GM18858 (cell line): ENCODE results near the gene ZNF292.
"Not testable (repeated sequence)": the region's sequence is repeated elsewhere in the genome, so short reads cannot be mapped to it uniquely, and the experiment has no call there.

Source experiments
- ATAC-seq: cut with Tn5 transposase; IDR thresholded peaks from one replicate; pipeline ENCODE4 v1.9.1; 2021; ENCODE audit not compliant: unreplicated experiment

The ZNF292 gene

GRCh38 chr6:87261534-87261933 is 106.2 kb downstream of the ZNF292 start:
- ATAC-seq, result no peak

- ATAC-seq, result no peak
These were observed 109.1 kb downstream of the ZNF292 start for GRCh38 chr6:87264481-87264880.

GRCh38 chr6:87274660-87275274 is 119.4 kb downstream of the ZNF292 start:
- ATAC-seq, result no peak

DNA sequence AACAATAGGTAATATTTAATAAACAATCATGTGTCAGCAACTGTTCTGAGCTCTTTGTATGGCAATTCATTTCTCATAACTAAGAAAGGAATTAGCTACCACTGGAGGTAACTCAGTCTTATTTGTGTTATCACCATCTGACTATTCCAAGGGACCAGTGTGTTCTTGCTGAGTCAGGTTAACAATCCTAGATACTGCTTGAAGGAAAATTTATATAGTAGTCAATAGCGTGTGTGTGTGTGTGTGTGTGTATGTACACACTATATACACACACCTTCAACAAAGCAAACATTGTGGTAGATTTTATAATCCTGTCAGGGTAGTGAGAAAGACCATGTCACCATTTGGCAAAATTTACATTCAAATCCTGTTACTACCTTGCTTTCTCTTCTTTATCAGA is 121.3 kb downstream of the ZNF292 start:
- no peak for ATAC-seq

DNA sequence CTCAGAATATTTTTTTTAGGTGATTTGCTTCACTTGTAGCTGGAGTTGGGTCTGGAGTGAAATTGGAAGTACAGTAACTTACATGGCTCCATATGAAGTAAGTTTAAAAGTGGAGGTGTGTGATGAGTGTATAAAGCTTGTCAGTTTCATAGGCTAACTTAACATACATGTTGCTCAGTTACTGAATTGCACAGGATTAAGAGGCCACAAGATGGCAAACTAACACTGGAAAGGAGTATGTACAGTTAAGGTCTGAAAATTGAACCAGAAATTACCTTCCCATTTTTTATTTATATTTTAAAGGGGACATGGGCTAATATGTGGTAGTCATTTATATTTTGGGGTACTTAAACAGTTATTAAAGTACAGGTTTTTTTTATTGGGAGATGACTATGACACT is 121.8 kb downstream of the ZNF292 start:
- no peak for ATAC-seq

- no peak for ATAC-seq
These were observed 123.8 kb downstream of the ZNF292 start for GRCh38 chr6:87279196-87279595.

GRCh38 chr6:87281426-87281825 is 126.1 kb downstream of the ZNF292 start:
- ATAC-seq, result no peak

GRCh38 chr6:87282743-87283142 is 127.4 kb downstream of the ZNF292 start:
- no peak for ATAC-seq

GRCh38 chr6:87283461-87283860 is 128.1 kb downstream of the ZNF292 start:
- ATAC-seq, result no peak

- ATAC-seq, result no peak
These were observed 131.9 kb downstream of the ZNF292 start for GRCh38 chr6:87287251-87287650.

GRCh38 chr6:87289571-87289970 is 134.2 kb downstream of the ZNF292 start:
- ATAC-seq, result no peak

- no peak for ATAC-seq
These were observed 136.5 kb downstream of the ZNF292 start for GRCh38 chr6:87291883-87292282.

DNA sequence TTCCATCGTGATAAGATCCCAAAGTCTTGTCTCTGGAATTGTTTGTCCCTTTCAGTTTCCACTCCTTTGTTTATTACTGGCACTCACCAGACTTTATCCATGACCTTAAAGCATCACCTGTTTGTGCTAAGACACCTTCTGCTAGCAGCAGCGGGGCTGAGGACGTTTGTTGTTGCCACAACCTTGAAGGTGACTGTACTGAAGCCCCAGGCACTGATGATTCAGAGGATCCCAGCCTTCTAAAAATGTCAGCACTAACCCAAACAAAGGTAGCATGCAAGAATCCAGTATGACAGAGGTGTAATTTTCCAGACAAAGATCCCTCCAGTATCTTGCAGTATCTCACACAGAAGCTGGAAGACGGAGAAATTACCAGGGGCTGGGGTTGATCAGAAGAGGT is 138.2 kb downstream of the ZNF292 start:
- ATAC-seq, result no peak

DNA sequence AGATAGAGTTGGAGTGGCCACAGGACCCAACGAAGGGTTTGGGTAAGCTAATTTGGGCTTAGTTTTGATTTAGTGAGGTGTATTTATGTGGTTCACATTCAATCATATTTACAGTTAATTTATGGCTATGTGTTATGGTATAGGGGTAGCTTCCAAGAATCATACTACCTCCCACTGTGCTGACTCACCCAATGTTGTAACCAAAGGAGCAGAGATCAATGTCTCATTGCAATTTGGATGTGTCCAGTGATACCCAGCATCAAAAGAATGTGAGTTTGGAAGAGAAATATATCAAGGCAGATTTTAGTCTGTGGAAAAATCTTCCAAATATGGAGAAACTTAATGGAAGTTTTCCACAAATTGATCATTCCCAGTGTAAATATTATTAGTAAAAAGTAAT is 141.8 kb downstream of the ZNF292 start:
- ATAC-seq, result no peak

- ATAC-seq, result not testable (repeated sequence)
These were observed 145.9 kb downstream of the ZNF292 start for GRCh38 chr6:87301277-87301676.

- ATAC-seq, result no peak
These were observed 153.6 kb downstream of the ZNF292 start for GRCh38 chr6:87308970-87309369.

DNA sequence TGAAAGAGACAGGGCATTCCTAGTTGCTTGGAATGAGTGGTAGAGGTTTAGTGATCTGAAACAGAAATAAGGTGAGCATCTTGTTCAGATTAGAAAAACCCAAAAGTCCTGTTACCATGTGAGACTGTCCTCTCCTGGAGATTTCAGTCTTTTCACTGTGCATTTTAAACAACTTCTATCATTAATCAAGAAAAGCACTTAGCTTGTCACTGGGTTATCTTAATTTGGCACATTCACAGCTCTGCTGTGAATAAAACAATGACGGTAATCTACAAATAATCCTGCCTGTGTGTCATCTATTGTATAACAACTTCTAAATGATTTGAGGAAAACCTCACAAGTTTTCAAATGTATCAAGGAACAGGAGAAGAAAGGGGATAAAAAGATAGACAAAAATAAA is 157.5 kb downstream of the ZNF292 start:
- no peak for ATAC-seq
